ENCODE data around the gene ZBTB42.

ZBTB42 gene

DNA sequence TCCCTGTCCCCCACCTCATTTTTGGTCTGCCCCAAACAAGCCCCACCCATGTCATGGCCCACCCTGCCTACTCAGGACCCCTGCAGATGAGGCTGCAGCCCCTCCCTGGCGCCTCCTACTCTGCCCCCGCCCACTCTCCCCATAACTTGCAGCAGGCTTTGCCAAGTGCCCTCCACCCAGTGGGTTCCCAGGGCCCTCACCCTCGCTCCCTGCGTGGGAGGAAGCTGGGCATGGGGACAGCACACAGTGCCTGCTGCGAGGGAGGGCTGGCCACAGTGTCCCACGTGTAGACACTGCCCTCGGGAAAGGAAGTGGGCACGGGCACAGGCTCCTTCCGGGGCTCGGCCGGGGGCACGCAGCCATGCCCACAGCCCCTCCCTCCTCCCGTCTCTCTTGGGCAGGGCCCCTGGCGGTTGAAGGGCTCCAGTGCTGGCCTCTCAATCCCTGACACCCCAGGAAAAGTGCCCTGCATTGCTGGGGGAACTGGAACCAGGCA lies 14.8 kb upstream of the ZBTB42 start:
- Mint-ChIP-seq H3K9me3 (no peaks in the 10 kb centered on the region), H3K36me3 (no peaks in the 10 kb centered on the region), H3K27ac (no peak overlapping the region), H3K27me3 (no peaks in the 10 kb centered on the region), H3K4me1 (peaks cover 16% of the 10 kb centered on the region), H3K4me3 (no peak overlapping the region)

DNA sequence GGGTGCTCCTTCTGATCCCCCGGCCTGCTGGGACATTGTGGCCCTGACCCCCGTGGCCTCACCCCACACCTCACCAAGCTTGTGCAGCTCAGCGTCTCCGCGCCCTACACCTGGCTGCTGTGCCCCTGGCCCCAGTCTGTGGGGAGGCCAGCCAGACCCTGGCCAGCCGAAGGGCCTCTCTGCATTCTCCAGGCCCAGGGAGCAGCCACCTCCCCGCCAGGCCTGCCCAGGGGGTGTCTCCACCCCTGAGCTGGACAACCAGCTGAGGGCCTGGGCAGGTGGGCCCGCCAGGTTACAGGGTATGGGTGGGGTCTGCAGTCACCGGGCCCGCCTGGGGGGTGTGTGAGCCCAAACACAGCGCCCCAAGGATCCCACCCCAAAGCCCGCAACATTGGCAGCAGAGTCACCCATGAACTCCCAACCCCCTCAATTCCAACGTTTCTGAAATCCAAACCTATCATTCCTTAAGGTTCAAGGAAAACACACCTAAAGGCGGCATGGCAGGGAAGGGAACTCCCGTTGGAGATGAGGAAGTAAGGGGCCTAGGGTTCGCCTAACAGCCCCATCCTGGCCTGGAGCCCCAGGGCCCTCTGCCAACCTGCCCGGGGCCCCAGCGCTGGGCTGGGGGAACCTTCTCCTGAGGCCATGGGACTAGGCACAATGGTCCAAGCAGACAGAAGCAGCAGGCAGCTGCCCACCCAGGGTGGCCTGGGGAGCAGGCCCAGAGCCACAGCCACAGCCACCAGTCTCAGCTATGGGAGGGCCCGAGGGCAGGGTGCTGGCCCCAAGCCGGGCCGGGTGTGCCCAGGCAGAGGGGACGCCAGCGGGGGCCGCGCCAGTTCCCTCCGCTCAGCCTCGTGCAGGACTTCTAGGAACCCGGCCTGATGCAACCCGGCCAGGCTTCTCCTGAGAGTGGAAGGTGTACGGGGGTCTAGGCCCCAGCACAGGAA lies 13.9 kb upstream of the ZBTB42 start:
- Mint-ChIP-seq H3K4me1 (peaks cover 19% of the 10 kb centered on the region), H3K27ac (peak overlapping the region; percentile 76), H3K36me3 (no peaks in the 10 kb centered on the region), H3K4me3 (no peak overlapping the region), H3K27me3 (no peaks in the 10 kb centered on the region), H3K9me3 (no peaks in the 10 kb centered on the region)

DNA sequence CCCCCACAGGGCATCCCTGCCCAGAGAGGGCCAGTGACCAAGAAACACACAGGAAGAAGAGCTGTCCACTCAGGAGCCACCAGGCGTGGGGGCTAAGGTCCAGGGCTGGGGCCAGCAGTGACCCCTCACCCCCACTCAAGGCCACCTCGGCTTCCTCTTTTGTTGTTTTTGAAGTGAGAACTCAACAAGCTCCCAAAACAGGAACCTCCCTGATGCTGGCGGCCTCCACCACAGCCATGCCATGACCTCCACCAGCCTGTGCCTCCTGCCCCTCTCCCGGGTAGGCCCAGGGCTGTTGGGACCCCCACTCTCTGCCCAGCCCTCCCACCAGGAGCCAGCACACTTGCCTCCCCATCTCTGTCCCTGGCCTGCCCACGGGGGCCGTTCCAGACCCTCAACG lies 13.2 kb upstream of the ZBTB42 start:
- Mint-ChIP-seq H3K9me3 (no peaks in the 10 kb centered on the region), H3K36me3 (no peaks in the 10 kb centered on the region), H3K27me3 (no peaks in the 10 kb centered on the region), H3K4me3 (no peak overlapping the region), H3K27ac (no peak overlapping the region), H3K4me1 (peaks cover 23% of the 10 kb centered on the region)

DNA sequence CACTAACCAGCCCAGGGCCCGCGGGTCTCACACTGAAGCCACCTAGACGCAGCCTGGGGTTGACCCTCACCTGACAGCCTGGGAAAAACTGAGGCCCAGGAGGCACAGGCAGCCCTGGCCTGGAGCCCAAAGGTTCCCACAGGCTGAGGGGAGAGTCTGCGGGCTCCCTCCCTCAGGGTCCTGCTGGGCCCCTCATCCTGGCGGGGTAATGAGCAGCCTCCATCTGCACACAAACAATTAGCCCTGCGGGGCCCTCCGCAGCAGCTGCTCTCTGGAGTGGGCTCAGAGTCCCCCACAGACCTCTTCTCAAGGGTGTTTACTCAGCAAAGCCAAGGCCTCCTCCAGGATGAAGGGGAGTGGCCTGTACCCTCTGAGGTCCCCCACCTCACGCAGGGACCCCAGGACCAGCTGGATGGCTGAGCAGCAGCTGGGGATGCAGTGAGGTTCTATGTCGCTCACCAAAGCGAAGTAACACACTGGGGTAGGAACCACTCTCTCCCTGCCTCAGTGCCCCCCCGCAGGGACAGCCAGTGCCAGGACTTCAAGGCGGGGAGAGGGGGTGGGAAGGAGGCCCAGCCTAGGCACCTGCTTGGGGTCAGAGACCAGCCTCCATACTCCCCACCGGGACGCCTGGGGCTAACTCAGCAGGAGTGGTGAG lies 12.6 kb upstream of the ZBTB42 start:
- H3K27me3 Mint-ChIP-seq: no peaks in the 10 kb centered on the region
- H3K27ac Mint-ChIP-seq: no peak overlapping the region
- H3K4me3 Mint-ChIP-seq: no peak overlapping the region
- no peaks in the 10 kb centered on the region for H3K9me3 Mint-ChIP-seq
- peaks cover 29% of the 10 kb centered on the region for H3K4me1 Mint-ChIP-seq
- no peaks in the 10 kb centered on the region for H3K36me3 Mint-ChIP-seq

DNA sequence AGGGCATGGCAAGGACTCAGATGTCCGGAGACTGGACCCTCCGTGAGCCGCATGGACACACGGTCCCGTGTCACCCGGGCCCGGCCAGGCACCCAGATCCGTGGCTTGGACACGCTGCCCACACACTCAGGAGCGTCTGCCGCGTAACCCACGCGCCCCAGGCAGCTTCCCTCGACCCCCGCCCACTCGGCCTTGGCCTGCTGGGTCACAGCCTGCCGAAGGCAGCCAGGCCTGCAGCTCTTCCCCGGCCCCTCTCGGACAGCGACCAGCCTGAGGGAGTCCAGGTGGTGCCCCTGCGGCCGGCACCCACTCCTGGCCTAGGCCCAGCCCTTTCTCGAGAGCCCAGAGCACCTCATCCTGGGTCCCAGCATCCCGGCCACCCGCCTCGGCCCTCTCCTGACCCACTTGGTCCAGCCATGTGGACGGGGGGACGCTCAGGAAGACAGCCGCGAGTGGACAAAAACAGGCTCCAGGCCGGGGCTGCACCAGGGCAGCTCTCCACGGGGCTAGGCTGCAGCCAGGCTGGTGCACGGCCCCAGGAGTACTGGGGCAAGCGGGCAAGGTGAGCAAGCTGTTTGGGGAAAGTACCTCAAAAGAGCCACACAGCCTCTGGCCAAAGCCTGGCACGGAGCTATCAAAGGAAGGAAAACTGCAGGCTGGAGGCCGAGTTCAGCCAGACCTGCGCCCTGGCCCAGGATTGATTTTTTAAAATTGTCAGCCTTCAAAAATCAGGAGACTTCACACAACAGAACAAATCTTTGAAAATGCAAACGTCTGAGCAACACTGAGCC lies 11.8 kb upstream of the ZBTB42 start:
- Mint-ChIP-seq H3K27ac (no peak overlapping the region), H3K9me3 (no peaks in the 10 kb centered on the region), H3K36me3 (no peaks in the 10 kb centered on the region), H3K4me1 (peaks cover 36% of the 10 kb centered on the region), H3K4me3 (no peak overlapping the region), H3K27me3 (no peaks in the 10 kb centered on the region)

- Mint-ChIP-seq H3K27ac (no peak overlapping the region), H3K27me3 (no peaks in the 10 kb centered on the region), H3K4me1 (peaks cover 43% of the 10 kb centered on the region)
These were observed 10.9 kb upstream of the ZBTB42 start for GRCh38 chr14:104789752-104790743.

GRCh38 chr14:104791425-104791824 lies 9.5 kb upstream of the ZBTB42 start:
- H3K36me3 Mint-ChIP-seq: no peaks in the 10 kb centered on the region
- peaks cover 48% of the 10 kb centered on the region for H3K4me1 Mint-ChIP-seq
- no peaks in the 10 kb centered on the region for H3K9me3 Mint-ChIP-seq
- H3K4me3 Mint-ChIP-seq: no peak overlapping the region
- no peaks in the 10 kb centered on the region for H3K27me3 Mint-ChIP-seq
- no peak overlapping the region for H3K27ac Mint-ChIP-seq

More at GRCh38 chr14:104789752-104790743, 10.9 kb upstream of the ZBTB42 start:
- no peak overlapping the region for H3K4me3 Mint-ChIP-seq
- no peaks in the 10 kb centered on the region for H3K9me3 Mint-ChIP-seq
- no peaks in the 10 kb centered on the region for H3K36me3 Mint-ChIP-seq

DNA sequence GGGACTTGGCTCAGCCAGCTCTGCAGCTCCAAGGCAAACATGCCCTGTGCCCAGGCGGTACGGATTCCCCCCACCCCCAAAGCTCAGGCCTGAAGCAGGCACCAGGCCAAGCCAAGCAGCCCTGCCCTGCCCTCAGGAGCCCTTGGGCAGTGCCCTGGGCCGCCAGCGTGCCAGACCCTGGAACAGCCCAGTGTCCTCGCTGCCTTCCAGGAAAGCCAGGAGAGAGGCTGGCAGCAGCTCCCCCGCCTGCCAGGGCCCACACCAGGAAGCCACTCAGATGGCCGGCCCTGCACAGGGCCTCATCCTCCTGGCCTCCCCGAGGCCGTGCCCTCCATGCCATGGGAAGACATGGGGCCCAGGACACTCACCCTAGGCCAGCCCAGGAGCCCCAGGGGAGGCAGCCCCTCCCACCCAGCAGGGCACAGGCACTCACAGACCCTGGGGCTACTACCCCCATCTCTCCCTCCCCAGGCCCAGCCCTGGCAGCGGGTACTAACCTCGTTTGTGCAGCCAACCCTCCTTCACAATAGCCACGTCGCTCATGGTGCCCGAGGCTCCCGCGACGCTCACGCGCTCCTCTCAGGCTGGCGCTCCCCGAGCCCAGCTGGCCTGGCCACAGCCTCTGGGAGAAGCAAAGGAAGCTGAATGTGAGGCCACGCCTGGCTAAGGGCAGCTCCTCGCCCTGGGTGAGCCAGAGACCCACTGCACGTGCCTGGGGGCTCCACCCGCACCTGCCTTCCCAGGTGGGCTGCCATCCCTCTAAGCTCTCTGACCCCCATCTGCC lies 8.6 kb upstream of the ZBTB42 start:
- no peak overlapping the region for H3K27ac Mint-ChIP-seq
- peaks cover 44% of the 10 kb centered on the region for H3K4me1 Mint-ChIP-seq
- H3K4me3 Mint-ChIP-seq: no peak overlapping the region

GRCh38 chr14:104792945-104793702 lies 7.8 kb upstream of the ZBTB42 start:
- Mint-ChIP-seq H3K27ac (no peak overlapping the region), H3K4me3 (peak overlapping the region; percentile 89), H3K36me3 (no peaks in the 10 kb centered on the region), H3K27me3 (no peaks in the 10 kb centered on the region), H3K9me3 (no peaks in the 10 kb centered on the region), H3K4me1 (peaks cover 41% of the 10 kb centered on the region)

More for the DNA sequence above, 8.6 kb upstream of the ZBTB42 start:
- Mint-ChIP-seq H3K36me3 (no peaks in the 10 kb centered on the region), H3K27me3 (no peaks in the 10 kb centered on the region), H3K9me3 (no peaks in the 10 kb centered on the region)

DNA sequence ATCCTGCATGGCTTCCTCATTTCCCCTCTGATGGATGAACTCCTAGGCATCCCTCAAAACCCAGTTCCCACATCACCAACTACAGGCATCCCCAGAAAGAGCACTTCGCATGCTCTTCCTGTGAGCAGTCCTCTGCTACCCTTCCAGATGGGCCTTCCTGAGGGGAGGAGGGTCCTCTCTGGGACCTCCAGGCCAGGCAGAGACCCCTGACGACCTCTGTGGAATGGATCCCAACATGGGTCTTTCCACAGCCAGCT lies 7.3 kb upstream of the ZBTB42 start:
- Mint-ChIP-seq H3K27me3 (no peaks in the 10 kb centered on the region), H3K27ac (peak overlapping the region; percentile 62), H3K4me1 (peaks cover 38% of the 10 kb centered on the region), H3K4me3 (peak overlapping the region; percentile 89), H3K36me3 (no peaks in the 10 kb centered on the region), H3K9me3 (no peaks in the 10 kb centered on the region)

- H3K27me3 Mint-ChIP-seq: no peaks in the 10 kb centered on the region
- peaks cover 39% of the 10 kb centered on the region for H3K4me1 Mint-ChIP-seq
- H3K36me3 Mint-ChIP-seq: no peaks in the 10 kb centered on the region
- H3K27ac Mint-ChIP-seq: peak overlapping the region; percentile 84
- no peaks in the 10 kb centered on the region for H3K9me3 Mint-ChIP-seq
- peak overlapping the region; percentile 89 for H3K4me3 Mint-ChIP-seq
These were observed 6.8 kb upstream of the ZBTB42 start for GRCh38 chr14:104794099-104794498.

- H3K27me3 Mint-ChIP-seq: no peaks in the 10 kb centered on the region
- no peaks in the 10 kb centered on the region for H3K36me3 Mint-ChIP-seq
- H3K27ac Mint-ChIP-seq: peak overlapping the region; percentile 84
- H3K4me3 Mint-ChIP-seq: peak overlapping the region; percentile 89
- peaks cover 40% of the 10 kb centered on the region for H3K4me1 Mint-ChIP-seq
- no peaks in the 10 kb centered on the region for H3K9me3 Mint-ChIP-seq
These were observed 6.3 kb upstream of the ZBTB42 start for GRCh38 chr14:104794631-104794992.

DNA sequence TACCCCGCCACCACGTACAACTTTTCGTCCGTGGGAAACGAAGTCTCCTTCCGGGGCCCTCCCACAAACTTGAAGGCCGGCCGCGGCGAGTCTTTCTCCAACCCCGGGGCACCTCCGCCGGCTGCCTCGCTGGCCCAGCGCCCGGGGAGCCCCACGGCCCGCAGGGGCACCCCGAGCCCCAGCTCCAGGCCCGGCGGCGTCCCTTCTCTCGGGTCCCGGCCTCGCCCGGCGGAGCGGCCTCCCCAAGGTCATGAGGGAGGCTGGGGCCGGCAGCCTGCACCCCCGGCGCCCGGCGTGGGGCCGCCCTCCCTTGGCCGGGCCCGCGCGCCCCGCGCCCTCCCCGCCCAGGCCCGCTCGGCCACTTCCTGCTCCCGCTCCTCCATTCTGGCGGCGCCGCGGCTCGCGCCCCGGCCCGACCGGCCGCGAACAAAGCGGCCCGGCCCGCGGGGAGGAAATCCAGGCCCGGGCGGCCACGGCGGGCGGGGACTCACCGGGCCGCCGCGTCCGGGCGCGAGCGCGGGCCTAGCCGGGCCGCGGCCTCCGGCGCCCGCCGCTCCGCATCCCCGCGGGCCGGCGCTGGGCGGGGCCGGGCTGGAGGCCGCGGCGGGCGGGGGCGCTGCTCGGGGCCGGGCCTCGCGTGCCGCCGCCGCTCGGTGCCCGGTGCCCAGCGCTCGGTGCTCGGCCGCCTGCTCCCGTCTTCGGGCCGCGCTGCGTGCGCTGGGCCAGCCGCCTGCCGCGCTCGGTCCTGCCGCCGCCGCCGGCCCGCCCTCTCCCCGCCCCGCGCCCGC lies 5.7 kb upstream of the ZBTB42 start, which contains the start of gene AKT1:
Gene AKT1, minus strand, starts transcription at position 756 of the 788 bp plus-strand sequence. CDS start 3,105 bp downstream, outside the sequence.
- Mint-ChIP-seq H3K27me3 (no peaks in the 10 kb centered on the region), H3K27ac (peak within 1 kb of the TSS; percentile 84), H3K4me1 (peaks cover 37% of the 10 kb centered on the region), H3K9me3 (no peaks in the 10 kb centered on the region), H3K36me3 (no peaks in the 10 kb centered on the region), H3K4me3 (peak within 1 kb of the TSS; percentile 89)
